ENCODE data around the gene SGSM1. TPM values are rescaled to one million over a fixed set of nuclear protein-coding genes. Genes with fewer than 3 reads are reported as not detected.

The SGSM1 gene
- total RNA-seq, 3 donors from 2014 or later, result 0.16 to 2.9 (median 1.9) TPM

GRCh38 chr22:24857576-24857975 is 51.6 kb downstream of the SGSM1 start:
- H3K36me3 ChIP-seq, result no peaks in the 10 kb centered on the region
- intact Hi-C loops (cut with DNase I; ENCODE audit: low total_unique reads), result no loop called here

GRCh38 chr22:24859587-24859986 is 53.6 kb downstream of the SGSM1 start:
- intact Hi-C loops (cut with DNase I; ENCODE audit: low total_unique reads), result no loop called here
- Histone ChIP-seq H3K4me1 (no peaks in the 10 kb centered on the region), H3K27ac (no peak overlapping the region), H3K36me3 (no peaks in the 10 kb centered on the region), H3K4me3 (no peak overlapping the region), H3K9me3 (no peaks in the 10 kb centered on the region), H3K27me3 (no peaks in the 10 kb centered on the region)
- DNase-seq (ENCODE audit: low spot score in 2 of 2), result no peak
- no peak for TF ChIP-seq POLR2A (IDR thresholded peaks at IDR 0.05)
- TF ChIP-seq POLR2AphosphoS5 (IDR thresholded peaks at IDR 0.05), result no peak
- TF ChIP-seq, protein P1, sequence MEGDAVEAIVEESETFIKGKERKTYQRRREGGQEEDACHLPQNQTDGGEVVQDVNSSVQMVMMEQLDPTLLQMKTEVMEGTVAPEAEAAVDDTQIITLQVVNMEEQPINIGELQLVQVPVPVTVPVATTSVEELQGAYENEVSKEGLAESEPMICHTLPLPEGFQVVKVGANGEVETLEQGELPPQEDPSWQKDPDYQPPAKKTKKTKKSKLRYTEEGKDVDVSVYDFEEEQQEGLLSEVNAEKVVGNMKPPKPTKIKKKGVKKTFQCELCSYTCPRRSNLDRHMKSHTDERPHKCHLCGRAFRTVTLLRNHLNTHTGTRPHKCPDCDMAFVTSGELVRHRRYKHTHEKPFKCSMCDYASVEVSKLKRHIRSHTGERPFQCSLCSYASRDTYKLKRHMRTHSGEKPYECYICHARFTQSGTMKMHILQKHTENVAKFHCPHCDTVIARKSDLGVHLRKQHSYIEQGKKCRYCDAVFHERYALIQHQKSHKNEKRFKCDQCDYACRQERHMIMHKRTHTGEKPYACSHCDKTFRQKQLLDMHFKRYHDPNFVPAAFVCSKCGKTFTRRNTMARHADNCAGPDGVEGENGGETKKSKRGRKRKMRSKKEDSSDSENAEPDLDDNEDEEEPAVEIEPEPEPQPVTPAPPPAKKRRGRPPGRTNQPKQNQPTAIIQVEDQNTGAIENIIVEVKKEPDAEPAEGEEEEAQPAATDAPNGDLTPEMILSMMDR (IDR thresholded peaks at IDR 0.05), result no peak

More at GRCh38 chr22:24857576-24857975, 51.6 kb downstream of the SGSM1 start:
- no peak overlapping the region for H3K4me3 ChIP-seq
- no peaks in the 10 kb centered on the region for H3K4me1 ChIP-seq
- no peaks in the 10 kb centered on the region for H3K27me3 ChIP-seq
- DNase-seq (ENCODE audit: low spot score in 2 of 2), result no peak
- no peak overlapping the region for H3K27ac ChIP-seq
- no peaks in the 10 kb centered on the region for H3K9me3 ChIP-seq
- TF ChIP-seq POLR2AphosphoS5 (IDR thresholded peaks at IDR 0.05) (no peak), POLR2A (IDR thresholded peaks at IDR 0.05) (no peak)
- TF ChIP-seq, protein P1 (IDR thresholded peaks at IDR 0.05), result no peak

- Histone ChIP-seq H3K27ac (no peak overlapping the region), H3K9me3 (no peaks in the 10 kb centered on the region), H3K4me3 (no peak overlapping the region), H3K4me1 (no peaks in the 10 kb centered on the region), H3K36me3 (no peaks in the 10 kb centered on the region), H3K27me3 (no peaks in the 10 kb centered on the region)
- intact Hi-C loops (cut with DNase I; ENCODE audit: low total_unique reads), result no loop called here
- TF ChIP-seq POLR2A (IDR thresholded peaks at IDR 0.05), result no peak
- TF ChIP-seq POLR2AphosphoS5 (IDR thresholded peaks at IDR 0.05), result no peak
- TF ChIP-seq, protein P1 (IDR thresholded peaks at IDR 0.05), result no peak
- no peak for DNase-seq (ENCODE audit: low spot score in 2 of 2)
These were observed 59.5 kb downstream of the SGSM1 start for GRCh38 chr22:24865508-24865907.

DNA sequence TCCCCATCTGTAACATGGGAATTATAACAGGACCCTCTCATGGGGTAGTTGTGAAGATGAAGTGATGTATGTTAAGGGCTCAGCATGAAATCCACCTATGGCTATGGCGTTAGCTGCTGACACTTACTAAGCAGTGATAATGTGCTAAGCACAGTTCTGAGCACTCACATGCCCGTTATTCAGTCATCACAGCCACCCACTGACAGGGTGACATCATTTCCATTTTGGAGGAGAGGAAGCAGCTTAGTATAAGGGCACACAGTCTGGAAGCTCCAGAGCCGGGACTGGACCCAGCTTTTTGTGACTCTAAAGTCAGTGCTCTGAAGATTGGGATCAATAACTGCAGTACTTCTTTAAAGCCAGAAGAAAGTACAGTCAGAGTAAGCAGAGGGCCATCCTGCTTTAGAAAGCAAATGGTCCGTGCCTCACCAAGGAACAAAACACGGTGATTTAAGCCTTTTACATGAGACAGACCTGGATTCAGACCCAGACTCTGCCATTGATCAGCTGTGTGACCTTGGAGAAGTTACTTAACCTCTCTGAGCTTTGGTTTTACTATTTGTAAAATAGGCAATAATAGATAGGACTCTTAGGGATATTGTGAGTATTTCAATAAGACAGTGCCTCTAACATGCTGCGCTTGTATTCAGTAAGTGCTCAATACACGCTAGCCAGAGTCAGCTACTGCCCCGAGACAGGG is 61.5 kb downstream of the SGSM1 start:
- Histone ChIP-seq H3K4me3 (no peak overlapping the region), H3K4me1 (no peaks in the 10 kb centered on the region), H3K9me3 (no peaks in the 10 kb centered on the region), H3K27me3 (no peaks in the 10 kb centered on the region), H3K27ac (no peak overlapping the region), H3K36me3 (no peaks in the 10 kb centered on the region)
- intact Hi-C loops (cut with DNase I; ENCODE audit: low total_unique reads), result no loop called here
- DNase-seq (ENCODE audit: low spot score in 2 of 2), result no peak
- TF ChIP-seq POLR2A (IDR thresholded peaks at IDR 0.05) (no peak), POLR2AphosphoS5 (IDR thresholded peaks at IDR 0.05) (no peak)
- TF ChIP-seq, protein P1 (IDR thresholded peaks at IDR 0.05), result no peak

DNA sequence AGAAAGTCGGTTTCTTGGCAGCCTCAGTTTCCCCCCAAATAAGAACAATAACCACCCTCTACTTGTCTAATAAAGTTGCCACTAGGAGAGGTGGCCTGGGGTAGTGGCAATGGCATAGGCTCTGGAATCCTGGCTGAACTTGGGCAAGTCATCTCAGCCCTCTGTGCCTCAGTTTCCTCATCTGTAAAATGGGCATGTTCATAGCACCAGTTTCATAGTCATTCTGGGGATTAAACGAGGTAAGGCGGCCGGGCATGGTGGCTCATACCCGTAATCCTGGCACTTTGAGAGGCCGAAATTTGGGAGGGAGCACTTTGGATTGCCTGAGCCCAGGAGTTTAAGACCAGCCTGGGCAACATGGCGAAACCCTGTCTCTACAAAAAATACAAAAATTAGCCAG is 63.0 kb downstream of the SGSM1 start:
- intact Hi-C loops (cut with DNase I; ENCODE audit: low total_unique reads), result no loop called here
- no peaks in the 10 kb centered on the region for H3K9me3 ChIP-seq
- TF ChIP-seq, protein P1 (IDR thresholded peaks at IDR 0.05), result no peak
- TF ChIP-seq POLR2A (IDR thresholded peaks at IDR 0.05) (no peak), POLR2AphosphoS5 (IDR thresholded peaks at IDR 0.05) (no peak)
- no peak overlapping the region for H3K27ac ChIP-seq
- DNase-seq (ENCODE audit: low spot score in 2 of 2), result no peak
- H3K4me1 ChIP-seq, result no peaks in the 10 kb centered on the region
- H3K4me3 ChIP-seq, result no peak overlapping the region
- H3K27me3 ChIP-seq, result no peaks in the 10 kb centered on the region
- no peaks in the 10 kb centered on the region for H3K36me3 ChIP-seq

All from breast epithelium (tissue), 4 donors.